Vagina (tissue), 2 donors: ENCODE results near the gene OGT. TPM values are rescaled to one million over a fixed set of nuclear protein-coding genes. Genes with fewer than 3 reads are reported as not detected.
"Not testable (repeated sequence)": the region's sequence is repeated elsewhere in the genome, so short reads cannot be mapped to it uniquely, and the experiment has no call there.

Experiments used
- DNase-seq, 2 donors: peaks; one replicate each; pipeline ENCODE4 v3.0.0-alpha.2; 2017; ENCODE audit errors: extremely low spot score in 2 of 2
- H3K27ac ChIP-seq: fragments of 200-600 bp; sonication (generic); one replicate; pipeline ENCODE4 v1.5.1; 2019
- H3K27me3 ChIP-seq: fragments of 200-600 bp; sonication (generic); one replicate; pipeline ENCODE4 v1.5.1; 2019
- H3K36me3 ChIP-seq, 2 donors: fragments of 200-600 bp; sonication (generic); one replicate each; pipeline ENCODE4 v1.5.1; 2017 to 2019
- H3K4me1 ChIP-seq: fragments of 200-600 bp; sonication (generic); one replicate; pipeline ENCODE4 v1.5.1; 2019
- H3K4me3 ChIP-seq, 2 donors: fragments of 200-600 bp; sonication (generic); 1 replicate in 1 of 2; 2 replicates in 1 of 2; pipeline ENCODE4 v1.5.1; 2016 to 2019
- H3K9me3 ChIP-seq: fragments of 200-600 bp; sonication (generic); one replicate; pipeline ENCODE4 v1.5.1; 2019
- CTCF ChIP-seq, 3 experiments: fragments of 450-650 bp in 2 of 3; fragments of 200-600 bp in 1 of 3; sonication (generic) in 1 of 3; IDR thresholded peaks; one replicate each; pipeline ENCODE4 v1.5.1; 2017 to 2019; ENCODE audit warnings: antibody characterized with exemption in 3 of 3, mild to moderate bottlenecking in 2 of 3, moderate library complexity in 2 of 3
- POLR2A ChIP-seq, 2 donors: fragments of 450-650 bp; IDR thresholded peaks; one replicate each; pipeline ENCODE4 v1.6.1; 2017; ENCODE audit warnings: antibody characterized with exemption in 2 of 2, mild to moderate bottlenecking in 2 of 2, moderate library complexity in 2 of 2
- POLR2AphosphoS5 ChIP-seq, 2 donors: sonication (generic); formaldehyde crosslinking; IDR thresholded peaks; one replicate each; pipeline ENCODE4 v1.9.0; 2017; ENCODE audit warnings: antibody characterized with exemption in 2 of 2, mild to moderate bottlenecking in 2 of 2, low read depth in 1 of 2; ENCODE audit not compliant: insufficient read depth in 1 of 2
- intact Hi-C: fragments of 100-400 bp; cut with DNase I; formaldehyde crosslinking; loops from one replicate; pipeline ENCODE4 v1.15.1; 2023
- total RNA-seq: library from RNA; depleted of rRNA; stranded (reverse); fragments of >200 nt; gene quantifications from one replicate; pipeline ENCODE4 v1.2.3, GENCODE V29; 2016

The OGT gene
- total RNA-seq, 1 donor from 2014 or later: 173 TPM

GRCh38 chrX:71565474-71566041, 32.7 kb downstream of the OGT start:
- H3K9me3 ChIP-seq: no peaks in the 10 kb centered on the region
- no peak overlapping the region for H3K27ac ChIP-seq
- H3K4me3 ChIP-seq: no peak overlapping the region
- TF ChIP-seq CTCF (IDR thresholded peaks at IDR 0.05) (no peak), POLR2A (IDR thresholded peaks at IDR 0.05) (no peak), POLR2AphosphoS5 (IDR thresholded peaks at IDR 0.05; ENCODE audit: insufficient read depth in 1 of 2, low read depth in 1 of 2) (no peak)
- no peaks in the 10 kb centered on the region for H3K27me3 ChIP-seq
- DNase-seq: no peak
- peaks cover 0 to 60% of the 10 kb centered on the region in 2 donors for H3K36me3 ChIP-seq
- intact Hi-C loops: no loop called here
- no peaks in the 10 kb centered on the region for H3K4me1 ChIP-seq

DNA sequence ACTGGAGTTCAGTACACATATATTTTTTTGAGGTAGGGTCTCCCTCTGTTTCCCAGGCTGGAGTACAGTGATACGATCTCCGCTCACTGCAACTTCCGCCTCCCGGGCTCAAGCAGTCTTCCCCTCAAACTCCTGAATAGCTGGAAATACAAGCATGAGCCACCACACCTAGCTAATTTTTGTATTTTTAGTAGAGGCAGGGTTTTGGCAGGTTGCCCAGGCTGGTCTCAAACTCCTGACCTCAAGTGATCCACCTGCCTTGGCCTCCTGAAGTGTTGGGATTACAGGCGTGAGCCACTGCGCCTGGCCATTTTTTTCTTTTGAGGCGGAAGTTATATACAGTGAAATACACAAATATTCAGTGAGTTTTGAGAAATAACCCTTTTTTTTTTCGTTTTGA, 38.5 kb downstream of the OGT start:
- H3K9me3 ChIP-seq, H3K27me3 ChIP-seq, H3K27ac ChIP-seq, H3K4me3 ChIP-seq, DNase-seq, H3K4me1 ChIP-seq, intact Hi-C loops: not testable (repeated sequence)
- peaks cover 0 to 40% of the 10 kb centered on the region in 2 donors for H3K36me3 ChIP-seq

DNA sequence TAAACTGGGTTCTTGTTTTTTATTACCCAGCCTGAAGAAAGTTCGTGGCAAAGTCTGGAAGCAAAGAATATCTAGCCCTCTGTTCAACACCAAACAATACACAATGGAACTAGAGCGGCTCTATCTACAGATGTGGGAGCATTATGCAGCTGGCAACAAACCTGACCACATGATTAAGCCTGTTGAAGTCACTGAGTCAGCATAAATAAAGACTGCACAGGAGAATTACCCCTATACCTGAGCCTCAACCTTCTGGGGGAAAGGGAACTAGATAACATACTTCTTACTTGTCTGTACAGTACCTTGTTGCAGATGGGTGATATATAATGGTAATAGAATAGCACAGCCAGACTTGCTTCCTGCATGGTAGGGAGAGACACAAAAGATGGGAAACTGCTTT, 40.7 kb downstream of the OGT start:
- TF ChIP-seq POLR2AphosphoS5 (IDR thresholded peaks at IDR 0.05; ENCODE audit: insufficient read depth in 1 of 2, low read depth in 1 of 2) (no peak), CTCF (IDR thresholded peaks at IDR 0.05) (no peak), POLR2A (IDR thresholded peaks at IDR 0.05) (no peak)
- intact Hi-C loops: no loop called here
- no peaks in the 10 kb centered on the region for H3K27me3 ChIP-seq
- H3K4me3 ChIP-seq: no peak overlapping the region
- H3K9me3 ChIP-seq: no peaks in the 10 kb centered on the region
- peaks cover 0 to 27% of the 10 kb centered on the region in 2 donors for H3K36me3 ChIP-seq
- H3K27ac ChIP-seq: no peak overlapping the region
- H3K4me1 ChIP-seq: no peaks in the 10 kb centered on the region
- DNase-seq: no peak

- intact Hi-C loops: no loop called here
These were observed 44.8 kb downstream of the OGT start for GRCh38 chrX:71577682-71578081.

DNA sequence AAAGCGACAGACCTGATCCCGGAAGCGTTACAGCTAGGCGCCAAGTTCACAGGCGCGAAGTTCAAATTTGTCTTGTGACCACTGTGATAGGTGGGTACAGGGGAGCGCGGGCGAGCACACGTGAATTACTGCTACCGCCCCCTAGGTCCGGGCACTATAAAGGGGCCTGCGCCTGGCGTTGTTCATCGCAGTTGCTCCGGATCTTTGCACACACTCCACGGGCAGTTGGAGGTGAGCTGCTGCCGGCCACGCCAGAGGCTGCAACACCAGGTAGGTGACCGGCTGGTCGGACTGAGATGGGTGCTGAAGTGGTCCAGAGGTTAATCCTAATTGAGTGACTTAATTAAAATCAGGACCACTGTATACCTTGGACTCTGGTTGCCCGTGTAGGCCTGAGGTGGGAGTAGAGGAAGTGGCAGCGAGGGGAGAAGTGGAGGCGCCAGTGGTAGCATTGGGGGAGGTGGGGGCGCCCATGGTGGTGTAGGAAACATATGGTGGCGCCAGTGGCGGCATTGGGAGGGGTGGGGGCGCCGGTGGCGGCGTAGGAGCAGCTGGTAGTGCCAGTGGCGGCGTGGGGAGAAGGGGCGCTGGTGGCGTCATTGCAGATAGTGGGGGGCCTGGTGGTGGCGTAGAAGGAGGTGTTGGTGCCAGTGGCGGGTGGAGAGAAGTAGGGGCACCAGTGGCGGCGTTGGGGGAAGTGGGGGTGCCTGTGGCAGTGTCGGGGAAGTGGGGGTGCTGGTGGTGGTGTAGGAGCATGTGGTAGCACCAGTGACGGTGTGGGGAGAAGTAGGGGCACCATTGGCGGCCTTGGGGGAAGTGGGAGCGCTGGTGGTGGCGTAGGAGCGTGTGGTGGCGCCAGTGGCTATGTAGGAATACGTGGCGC, 45.6 kb downstream of the OGT start, which contains the start of gene GCNA:
TSS of gene GCNA (plus strand) at position 185 of the 883 bp plus-strand sequence. CDS start 2,385 bp downstream, outside the sequence.
- TF ChIP-seq POLR2AphosphoS5 (IDR thresholded peaks at IDR 0.05; ENCODE audit: insufficient read depth in 1 of 2, low read depth in 1 of 2) (no peak), CTCF (IDR thresholded peaks at IDR 0.05) (no peak), POLR2A (IDR thresholded peaks at IDR 0.05) (no peak)
- peaks cover 0 to 4% of the 10 kb centered on the region in 2 donors for H3K36me3 ChIP-seq
- no peaks in the 10 kb centered on the region for H3K9me3 ChIP-seq
- intact Hi-C loops: no loop called here
- H3K4me1 ChIP-seq: no peaks in the 10 kb centered on the region
- no peak within 1 kb of the TSS for H3K27ac ChIP-seq
- no peaks in the 10 kb centered on the region for H3K27me3 ChIP-seq
- no peak within 1 kb of the TSS for H3K4me3 ChIP-seq
- no peak for DNase-seq

More at GRCh38 chrX:71577682-71578081, 44.8 kb downstream of the OGT start:
- Histone ChIP-seq H3K27me3 (no peaks in the 10 kb centered on the region), H3K36me3 (peaks cover 0 to 12% of the 10 kb centered on the region in 2 donors), H3K27ac (no peak overlapping the region), H3K9me3 (no peaks in the 10 kb centered on the region), H3K4me1 (no peaks in the 10 kb centered on the region), H3K4me3 (no peak overlapping the region)
- TF ChIP-seq POLR2A (IDR thresholded peaks at IDR 0.05) (no peak), POLR2AphosphoS5 (IDR thresholded peaks at IDR 0.05; ENCODE audit: insufficient read depth in 1 of 2, low read depth in 1 of 2) (no peak), CTCF (IDR thresholded peaks at IDR 0.05) (no peak)
- DNase-seq: no peak
